ENCODE measurements around the gene C10orf90.

The C10orf90 gene

GRCh38 chr10:126586128-126586527 is 84.4 kb downstream of the C10orf90 start:
- no peak for DNase-seq (ENCODE audit: low read depth in 2 of 2, low spot score in 1 of 2)

GRCh38 chr10:126585249-126586017 is 85.1 kb downstream of the C10orf90 start:
- no peak for DNase-seq (ENCODE audit: low read depth in 2 of 2, low spot score in 1 of 2)

- no peak for DNase-seq (ENCODE audit: low read depth in 2 of 2, low spot score in 1 of 2)
Observed at GRCh38 chr10:126584836-126585235, 85.7 kb downstream of the C10orf90 start.

- DNase-seq (ENCODE audit: low read depth in 2 of 2, low spot score in 1 of 2) = no peak
Observed at GRCh38 chr10:126583552-126584200, 86.8 kb downstream of the C10orf90 start.

GRCh38 chr10:126581648-126582046 is 88.8 kb downstream of the C10orf90 start:
- no peak for DNase-seq (ENCODE audit: low read depth in 2 of 2, low spot score in 1 of 2)

- DNase-seq (ENCODE audit: low read depth in 2 of 2, low spot score in 1 of 2) = no peak
Observed at GRCh38 chr10:126580873-126581647, 89.4 kb downstream of the C10orf90 start.

GRCh38 chr10:126576336-126576735 is 94.2 kb downstream of the C10orf90 start:
- DNase-seq (ENCODE audit: low read depth in 2 of 2, low spot score in 1 of 2) = no peak

GRCh38 chr10:126570621-126571602 is 99.6 kb downstream of the C10orf90 start:
- DNase-seq (ENCODE audit: low read depth in 2 of 2, low spot score in 1 of 2) = no peak

- DNase-seq (ENCODE audit: low read depth in 2 of 2, low spot score in 1 of 2) = no peak
Observed at GRCh38 chr10:126570245-126570570, 100.3 kb downstream of the C10orf90 start.

GRCh38 chr10:126569513-126570244 is 100.8 kb downstream of the C10orf90 start:
- no peak for DNase-seq (ENCODE audit: low read depth in 2 of 2, low spot score in 1 of 2)

- no peak for DNase-seq (ENCODE audit: low read depth in 2 of 2, low spot score in 1 of 2)
Observed at GRCh38 chr10:126568809-126569385, 101.6 kb downstream of the C10orf90 start.

GRCh38 chr10:126565871-126566270 is 104.6 kb downstream of the C10orf90 start:
- no peak for DNase-seq (ENCODE audit: low read depth in 2 of 2, low spot score in 1 of 2)

- no peak for DNase-seq (ENCODE audit: low read depth in 2 of 2, low spot score in 1 of 2)
Observed at GRCh38 chr10:126565441-126565840, 105.1 kb downstream of the C10orf90 start.

GRCh38 chr10:126564326-126564888 is 106.1 kb downstream of the C10orf90 start:
- DNase-seq (ENCODE audit: low read depth in 2 of 2, low spot score in 1 of 2) = no peak

GRCh38 chr10:126563361-126563760 is 107.1 kb downstream of the C10orf90 start:
- DNase-seq (ENCODE audit: low read depth in 2 of 2, low spot score in 1 of 2) = no peak

- no peak for DNase-seq (ENCODE audit: low read depth in 2 of 2, low spot score in 1 of 2)
Observed at GRCh38 chr10:126561921-126562680, 108.4 kb downstream of the C10orf90 start.

- no peak for DNase-seq (ENCODE audit: low read depth in 2 of 2, low spot score in 1 of 2)
Observed at GRCh38 chr10:126561294-126561920, 109.1 kb downstream of the C10orf90 start.

GRCh38 chr10:126558881-126559280 is 111.6 kb downstream of the C10orf90 start:
- no peak for DNase-seq (ENCODE audit: low read depth in 2 of 2, low spot score in 1 of 2)

All from stimulated activated CD8-positive, alpha-beta memory T cell treated with anti-CD3 and anti-CD28 coated beads, Interleukin-4, amount 100 ng/mL, for 4 hours (primary cell).